RWPE2 (cell line): ENCODE measurements around the gene HDHD2.
A peak's percentile ranks its signal among the peaks of the same experiment; 100 is the strongest.

Source experiments
- ATAC-seq: fragments of 200-7000 bp; cut with Tn5 transposase; 3 replicates; pipeline ENCODE4 v1.9.1; 2021; ENCODE audit warnings: low read depth
- DNase-seq: peaks from one replicate; pipeline ENCODE4 v3.0.0-alpha.2; 2020; ENCODE audit warnings: low spot score
- H3K27ac ChIP-seq: fragments of 450-650 bp; 2 replicates; pipeline ENCODE4 v1.5.1; 2017; ENCODE audit warnings: mild to moderate bottlenecking; ENCODE audit not compliant: poor library complexity, severe bottlenecking
- H3K27me3 ChIP-seq: fragments of 250-450 bp; sonication (Bioruptor Pico); 2 replicates; pipeline ENCODE4 v1.5.1; 2021; ENCODE audit warnings: mild to moderate bottlenecking, moderate library complexity; ENCODE audit not compliant: insufficient read depth, poor library complexity, severe bottlenecking
- H3K36me3 ChIP-seq: fragments of 250-450 bp; sonication (Bioruptor Pico); 2 replicates; pipeline ENCODE4 v1.5.1; 2020; ENCODE audit warnings: low read depth, mild to moderate bottlenecking, moderate library complexity
- H3K4me1 ChIP-seq: fragments of 250-450 bp; sonication (Bioruptor Pico); 2 replicates; pipeline ENCODE4 v1.5.1; 2021; ENCODE audit warnings: mild to moderate bottlenecking, moderate library complexity; ENCODE audit not compliant: insufficient read depth, poor library complexity, severe bottlenecking
- H3K4me3 ChIP-seq: fragments of 250-450 bp; sonication (Bioruptor Pico); 2 replicates; pipeline ENCODE4 v1.5.1; 2021; ENCODE audit warnings: mild to moderate bottlenecking, moderate library complexity; ENCODE audit not compliant: severe bottlenecking
- H3K9me3 ChIP-seq: fragments of 250-450 bp; sonication (Bioruptor Pico); 2 replicates; pipeline ENCODE4 v1.5.1; 2021; ENCODE audit warnings: mild to moderate bottlenecking, moderate library complexity; ENCODE audit not compliant: severe bottlenecking
- CTCF ChIP-seq: fragments of 450-650 bp; IDR thresholded peaks from one replicate; pipeline ENCODE4 v1.5.1; 2017; ENCODE audit warnings: mild to moderate bottlenecking, moderate library complexity; ENCODE audit not compliant: poor library complexity, severe bottlenecking

The HDHD2 gene

GRCh38 chr18:47174545-47175116, 24.3 kb upstream of the HDHD2 start:
- TF ChIP-seq CTCF, result no peak
- peaks cover 7% of the 10 kb centered on the region for H3K4me1 ChIP-seq
- no peaks in the 10 kb centered on the region for H3K27me3 ChIP-seq
- H3K27ac ChIP-seq, result peak overlapping the region; percentile 33
- ATAC-seq (peak; percentile 82), DNase-seq (no peak)
- H3K9me3 ChIP-seq, result no peaks in the 10 kb centered on the region
- peaks cover 21% of the 10 kb centered on the region for H3K36me3 ChIP-seq
- peak overlapping the region; percentile 77 for H3K4me3 ChIP-seq

- Histone ChIP-seq H3K4me3 (no peak overlapping the region), H3K27me3 (no peaks in the 10 kb centered on the region), H3K9me3 (no peaks in the 10 kb centered on the region), H3K27ac (no peak overlapping the region), H3K36me3 (peaks cover 30% of the 10 kb centered on the region), H3K4me1 (peaks cover 7% of the 10 kb centered on the region)
- DNase-seq, result no peak
- ATAC-seq, result no peak
- no peak for TF ChIP-seq CTCF
These were observed 22.2 kb upstream of the HDHD2 start for GRCh38 chr18:47172476-47172875.

GRCh38 chr18:47168913-47169312, 18.6 kb upstream of the HDHD2 start:
- peaks cover 28% of the 10 kb centered on the region for H3K36me3 ChIP-seq
- no peak for ATAC-seq
- no peak for TF ChIP-seq CTCF
- H3K4me3 ChIP-seq, result no peak overlapping the region
- peaks cover 1% of the 10 kb centered on the region for H3K4me1 ChIP-seq
- no peaks in the 10 kb centered on the region for H3K9me3 ChIP-seq
- no peak overlapping the region for H3K27ac ChIP-seq
- no peaks in the 10 kb centered on the region for H3K27me3 ChIP-seq
- DNase-seq, result no peak

GRCh38 chr18:47168509-47168908, 18.2 kb upstream of the HDHD2 start:
- no peak for TF ChIP-seq CTCF
- Histone ChIP-seq H3K9me3 (no peaks in the 10 kb centered on the region), H3K36me3 (peaks cover 24% of the 10 kb centered on the region), H3K27me3 (no peaks in the 10 kb centered on the region), H3K4me1 (peaks cover 5% of the 10 kb centered on the region), H3K27ac (no peak overlapping the region), H3K4me3 (no peak overlapping the region)
- DNase-seq (no peak), ATAC-seq (no peak)

- H3K4me3 ChIP-seq, result no peak overlapping the region
- no peaks in the 10 kb centered on the region for H3K27me3 ChIP-seq
- no peak overlapping the region for H3K27ac ChIP-seq
- TF ChIP-seq CTCF, result no peak
- no peaks in the 10 kb centered on the region for H3K9me3 ChIP-seq
- ATAC-seq, result no peak
- no peak for DNase-seq
- peaks cover 22% of the 10 kb centered on the region for H3K36me3 ChIP-seq
- H3K4me1 ChIP-seq, result peaks cover 13% of the 10 kb centered on the region
These were observed 16.0 kb upstream of the HDHD2 start for GRCh38 chr18:47166294-47166693.
